ENCODE data around the gene PC. TPM values are rescaled to one million over a fixed set of nuclear protein-coding genes. Genes with fewer than 3 reads are reported as not detected.

PC gene
- polyA plus RNA-seq, 3 donors = 4.6 to 7.1 (median 6.0) TPM

DNA sequence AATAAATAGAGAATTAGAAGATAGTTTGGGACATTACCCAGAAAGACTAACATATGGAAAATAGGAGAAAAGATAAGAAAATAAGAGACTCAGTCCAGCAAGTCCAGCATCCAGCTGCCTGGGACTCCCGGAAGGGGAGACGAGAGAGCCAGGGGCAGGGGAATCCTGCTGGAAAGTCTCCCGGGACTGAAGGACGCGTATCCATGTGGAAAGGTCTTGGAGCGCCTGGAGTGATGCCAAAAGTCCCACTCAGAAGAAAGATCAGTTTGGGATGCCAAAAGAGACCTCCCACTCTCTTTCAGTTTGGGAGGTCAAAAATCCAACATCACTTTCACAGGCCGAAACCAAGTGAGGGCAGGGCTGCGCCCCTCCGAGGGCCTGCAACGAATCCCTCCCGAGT is 70.7 kb downstream of the PC start:
- Mint-ChIP-seq H3K9me3 (peaks cover 0 to 2% (median 0%) of the 10 kb centered on the region in 7 donors), H3K27ac (no peak overlapping the region), H3K4me1 (peaks cover 11% of the 10 kb centered on the region), H3K4me3 (no peak overlapping the region), H3K27me3 (ENCODE audit: low read depth in 3 of 3) (peaks cover 1 to 6% (median 3%) of the 10 kb centered on the region in 3 donors), H3K36me3 (peaks cover 0 to 3% of the 10 kb centered on the region in 2 donors)
- H3K4me2 ChIP-seq (replicated peaks; ENCODE audit: extremely low read depth, low read length, poor library complexity, severe bottlenecking) = no peak overlapping the region
- no peak overlapping the region for H3K4me3 ChIP-seq (replicated peaks in 1 of 3; ENCODE audit: low read depth in 2 of 3, low read length in 3 of 3)
- no peaks in the 10 kb centered on the region for H3K9me3 ChIP-seq (replicated peaks in 1 of 2; ENCODE audit: control insufficient read depth in 1 of 2, insufficient read depth in 1 of 2, low read length in 2 of 2)
- WGBS (ENCODE audit: insufficient coverage) = 97% methylated on average over 10 of the region's 11 CpGs
- no peaks in the 10 kb centered on the region for H3K4me1 ChIP-seq (ENCODE audit: control insufficient read depth in 1 of 2, insufficient read depth in 2 of 2, low read length in 2 of 2)
- no peaks in the 10 kb centered on the region for H3K27me3 ChIP-seq (ENCODE audit: control insufficient read depth in 2 of 2, insufficient read depth in 2 of 2, low read length in 2 of 2)
- H4K20me1 ChIP-seq (ENCODE audit: insufficient read depth, low read length) = no peaks in the 10 kb centered on the region
- TF ChIP-seq CTCF (IDR thresholded peaks at IDR 0.05) = no peak
- no peak overlapping the region for H3K27ac ChIP-seq (ENCODE audit: low read depth in 1 of 2, low read length in 2 of 2)
- intact Hi-C loops (cut with micrococcal nuclease) = no loop called here
- no peaks in the 10 kb centered on the region for H3K36me3 ChIP-seq (replicated peaks in 1 of 2; ENCODE audit: control insufficient read depth in 1 of 2, insufficient read depth in 2 of 2, low read length in 2 of 2)
- no peak for DNase-seq
- H3K9ac ChIP-seq (ENCODE audit: insufficient read depth, low read length, poor library complexity, severe bottlenecking) = no peak overlapping the region
- no peaks in the 10 kb centered on the region for H3K79me2 ChIP-seq (ENCODE audit: insufficient read depth, low read length)
- H2AFZ ChIP-seq (ENCODE audit: insufficient read depth, low read depth, low read length, poor library complexity, severe bottlenecking) = no peak overlapping the region

GRCh38 chr11:66886671-66887221 is 71.4 kb downstream of the PC start:
- no peak overlapping the region for H3K9ac ChIP-seq (ENCODE audit: insufficient read depth, low read length, poor library complexity, severe bottlenecking)

More at GRCh38 chr11:66886671-66887221, 71.4 kb downstream of the PC start:
- intact Hi-C loops (cut with micrococcal nuclease) = no loop called here
- peaks cover 5% of the 10 kb centered on the region for H3K4me1 Mint-ChIP-seq
- Histone ChIP-seq H3K27ac (ENCODE audit: low read depth in 1 of 2, low read length in 2 of 2) (no peak overlapping the region), H3K27me3 (ENCODE audit: control insufficient read depth in 2 of 2, insufficient read depth in 2 of 2, low read length in 2 of 2) (no peaks in the 10 kb centered on the region), H3K9me3 (replicated peaks in 1 of 2; ENCODE audit: control insufficient read depth in 1 of 2, insufficient read depth in 1 of 2, low read length in 2 of 2) (no peaks in the 10 kb centered on the region), H3K79me2 (ENCODE audit: insufficient read depth, low read length) (no peaks in the 10 kb centered on the region), H4K20me1 (ENCODE audit: insufficient read depth, low read length) (no peaks in the 10 kb centered on the region), H3K36me3 (replicated peaks in 1 of 2; ENCODE audit: control insufficient read depth in 1 of 2, insufficient read depth in 2 of 2, low read length in 2 of 2) (no peaks in the 10 kb centered on the region), H3K4me1 (ENCODE audit: control insufficient read depth in 1 of 2, insufficient read depth in 2 of 2, low read length in 2 of 2) (no peaks in the 10 kb centered on the region), H3K4me2 (replicated peaks; ENCODE audit: extremely low read depth, low read length, poor library complexity, severe bottlenecking) (no peak overlapping the region), H3K4me3 (replicated peaks in 1 of 3; ENCODE audit: low read depth in 2 of 3, low read length in 3 of 3) (no peak overlapping the region), H2AFZ (ENCODE audit: insufficient read depth, low read depth, low read length, poor library complexity, severe bottlenecking) (no peak overlapping the region)
- TF ChIP-seq CTCF (IDR thresholded peaks at IDR 0.05) = no peak
- peaks cover 1 to 6% (median 3%) of the 10 kb centered on the region in 3 donors for H3K27me3 Mint-ChIP-seq (ENCODE audit: low read depth in 3 of 3)
- H3K36me3 Mint-ChIP-seq = peaks cover 0 to 3% of the 10 kb centered on the region in 2 donors
- H3K9me3 Mint-ChIP-seq = peaks cover 0 to 2% (median 0%) of the 10 kb centered on the region in 7 donors
- peak overlapping the region in 1 of 7 donors; percentile 57 for H3K27ac Mint-ChIP-seq
- DNase-seq = no peak
- 94% methylated on average over 11 of the region's 15 CpGs for WGBS (ENCODE audit: insufficient coverage)
- no peak overlapping the region for H3K4me3 Mint-ChIP-seq
